Type B pancreatic cell (in vitro differentiated cells): ENCODE data around the gene OR2T10. TPM values are rescaled to one million over a fixed set of nuclear protein-coding genes. Genes with fewer than 3 reads are reported as not detected.

ENCODE experiments used
- DNase-seq: peaks from one replicate; pipeline ENCODE4 v3.0.0; 2021; ENCODE audit warnings: mixed read lengths; ENCODE audit not compliant: unreplicated experiment; ENCODE audit errors: extremely low spot score
- H3K27ac Mint-ChIP-seq: 2 replicates; pipeline ENCODE4 v1.8.0; 2021; ENCODE audit warnings: mild to moderate bottlenecking, mixed read lengths
- H3K27me3 Mint-ChIP-seq: 2 replicates; pipeline ENCODE4 v1.8.0; 2021; ENCODE audit warnings: mixed read lengths
- H3K36me3 Mint-ChIP-seq: 2 replicates; pipeline ENCODE4 v1.8.0; 2021; ENCODE audit warnings: mixed read lengths
- H3K4me1 Mint-ChIP-seq: one replicate; pipeline ENCODE4 v1.8.0; 2021; ENCODE audit warnings: mixed read lengths; ENCODE audit not compliant: unreplicated experiment
- H3K4me3 Mint-ChIP-seq: 2 replicates; pipeline ENCODE4 v1.8.0; 2021; ENCODE audit warnings: mild to moderate bottlenecking, mixed read lengths
- H3K9me3 Mint-ChIP-seq: 2 replicates; pipeline ENCODE4 v1.8.0; 2021; ENCODE audit warnings: mixed read lengths
- total RNA-seq: library from RNA; stranded (reverse); gene quantifications from 2 replicates; pipeline ENCODE4 v1.2.1, GENCODE V29; 2021; ENCODE audit warnings: low replicate concordance
- TF ChIP-seq, protein P1 (sequence below): fragments of 200-600 bp; sonication (generic); conservative IDR thresholded peaks from 2 replicates; pipeline ENCODE4 v1.5.0; 2021; ENCODE audit warnings: antibody characterized with exemption, mild to moderate bottlenecking

The OR2T10 gene
- total RNA-seq, 1 donor from 2014 or later, result not detected

GRCh38 chr1:248599396-248599795 is 1.9 kb upstream of the OR2T10 start:
- H3K4me3 Mint-ChIP-seq, result no peak overlapping the region
- no peaks in the 10 kb centered on the region for H3K9me3 Mint-ChIP-seq
- no peaks in the 10 kb centered on the region for H3K4me1 Mint-ChIP-seq

DNA sequence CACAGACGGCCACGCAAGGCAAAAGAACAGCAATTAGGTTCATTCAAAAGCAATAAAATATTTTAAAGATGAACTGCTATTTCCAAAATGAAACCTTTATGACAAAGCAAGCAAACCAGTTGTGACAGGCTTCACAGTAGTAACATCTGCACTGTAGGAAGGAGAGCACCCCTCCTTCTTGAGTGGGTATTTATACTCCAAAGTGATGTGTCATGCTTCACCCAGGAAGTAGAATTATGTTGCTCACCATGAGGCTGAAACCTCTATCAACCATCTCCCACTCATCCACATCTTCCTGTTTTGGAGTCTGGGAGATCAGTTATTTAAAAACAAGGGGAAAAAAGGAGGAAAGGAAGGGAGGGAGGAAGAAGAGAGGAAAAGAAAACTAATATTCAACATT is 885 bp downstream of the OR2T10 start:
- TF ChIP-seq, protein P1, sequence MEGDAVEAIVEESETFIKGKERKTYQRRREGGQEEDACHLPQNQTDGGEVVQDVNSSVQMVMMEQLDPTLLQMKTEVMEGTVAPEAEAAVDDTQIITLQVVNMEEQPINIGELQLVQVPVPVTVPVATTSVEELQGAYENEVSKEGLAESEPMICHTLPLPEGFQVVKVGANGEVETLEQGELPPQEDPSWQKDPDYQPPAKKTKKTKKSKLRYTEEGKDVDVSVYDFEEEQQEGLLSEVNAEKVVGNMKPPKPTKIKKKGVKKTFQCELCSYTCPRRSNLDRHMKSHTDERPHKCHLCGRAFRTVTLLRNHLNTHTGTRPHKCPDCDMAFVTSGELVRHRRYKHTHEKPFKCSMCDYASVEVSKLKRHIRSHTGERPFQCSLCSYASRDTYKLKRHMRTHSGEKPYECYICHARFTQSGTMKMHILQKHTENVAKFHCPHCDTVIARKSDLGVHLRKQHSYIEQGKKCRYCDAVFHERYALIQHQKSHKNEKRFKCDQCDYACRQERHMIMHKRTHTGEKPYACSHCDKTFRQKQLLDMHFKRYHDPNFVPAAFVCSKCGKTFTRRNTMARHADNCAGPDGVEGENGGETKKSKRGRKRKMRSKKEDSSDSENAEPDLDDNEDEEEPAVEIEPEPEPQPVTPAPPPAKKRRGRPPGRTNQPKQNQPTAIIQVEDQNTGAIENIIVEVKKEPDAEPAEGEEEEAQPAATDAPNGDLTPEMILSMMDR, result no peak
- no peak overlapping the region for H3K4me3 Mint-ChIP-seq
- peaks cover 8% of the 10 kb centered on the region for H3K9me3 Mint-ChIP-seq
- no peaks in the 10 kb centered on the region for H3K36me3 Mint-ChIP-seq
- H3K27ac Mint-ChIP-seq, result no peak overlapping the region
- no peak for DNase-seq
- no peaks in the 10 kb centered on the region for H3K27me3 Mint-ChIP-seq
- no peaks in the 10 kb centered on the region for H3K4me1 Mint-ChIP-seq

More at GRCh38 chr1:248599396-248599795, 1.9 kb upstream of the OR2T10 start:
- TF ChIP-seq, protein P1, result no peak
- no peak overlapping the region for H3K27ac Mint-ChIP-seq
- H3K36me3 Mint-ChIP-seq, result no peaks in the 10 kb centered on the region
- H3K27me3 Mint-ChIP-seq, result no peaks in the 10 kb centered on the region
- no peak for DNase-seq

DNA sequence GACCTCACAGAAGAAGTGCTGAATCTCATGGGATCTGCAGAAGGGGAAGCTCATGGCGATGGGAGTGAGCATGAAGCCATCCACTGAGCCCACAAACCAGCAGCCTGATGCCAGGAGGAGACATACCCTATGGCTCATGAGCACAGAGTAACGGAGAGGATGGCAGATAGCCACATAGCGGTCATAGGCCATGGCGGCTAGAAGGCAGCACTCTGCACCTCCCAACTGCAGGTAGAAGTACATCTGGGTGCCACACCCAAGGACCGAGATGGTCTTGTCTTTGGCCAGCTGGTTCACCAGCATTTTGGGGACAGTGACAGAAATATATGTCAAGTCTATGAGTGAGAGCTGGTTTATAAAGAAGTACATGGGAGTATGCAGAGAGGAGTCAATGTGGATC is 4.3 kb downstream of the OR2T10 start:
- TF ChIP-seq, protein P1, result no peak
- no peaks in the 10 kb centered on the region for H3K27me3 Mint-ChIP-seq
- H3K9me3 Mint-ChIP-seq, result peaks cover 14% of the 10 kb centered on the region
- no peak for DNase-seq
- no peaks in the 10 kb centered on the region for H3K36me3 Mint-ChIP-seq
- no peak overlapping the region for H3K27ac Mint-ChIP-seq
- H3K4me3 Mint-ChIP-seq, result no peak overlapping the region
- H3K4me1 Mint-ChIP-seq, result no peaks in the 10 kb centered on the region

GRCh38 chr1:248592655-248593054 is 4.8 kb downstream of the OR2T10 start:
- Mint-ChIP-seq H3K36me3 (no peaks in the 10 kb centered on the region), H3K9me3 (peaks cover 14% of the 10 kb centered on the region), H3K4me1 (no peaks in the 10 kb centered on the region), H3K4me3 (no peak overlapping the region), H3K27ac (no peak overlapping the region), H3K27me3 (no peaks in the 10 kb centered on the region)
- no peak for DNase-seq
- TF ChIP-seq, protein P1, result no peak

GRCh38 chr1:248590055-248590454 is 7.4 kb downstream of the OR2T10 start:
- H3K36me3 Mint-ChIP-seq, result no peaks in the 10 kb centered on the region
- DNase-seq, result no peak
- no peaks in the 10 kb centered on the region for H3K4me1 Mint-ChIP-seq
- no peaks in the 10 kb centered on the region for H3K27me3 Mint-ChIP-seq
- peaks cover 14% of the 10 kb centered on the region for H3K9me3 Mint-ChIP-seq
- TF ChIP-seq, protein P1, result no peak
- no peak overlapping the region for H3K4me3 Mint-ChIP-seq
- H3K27ac Mint-ChIP-seq, result no peak overlapping the region

DNA sequence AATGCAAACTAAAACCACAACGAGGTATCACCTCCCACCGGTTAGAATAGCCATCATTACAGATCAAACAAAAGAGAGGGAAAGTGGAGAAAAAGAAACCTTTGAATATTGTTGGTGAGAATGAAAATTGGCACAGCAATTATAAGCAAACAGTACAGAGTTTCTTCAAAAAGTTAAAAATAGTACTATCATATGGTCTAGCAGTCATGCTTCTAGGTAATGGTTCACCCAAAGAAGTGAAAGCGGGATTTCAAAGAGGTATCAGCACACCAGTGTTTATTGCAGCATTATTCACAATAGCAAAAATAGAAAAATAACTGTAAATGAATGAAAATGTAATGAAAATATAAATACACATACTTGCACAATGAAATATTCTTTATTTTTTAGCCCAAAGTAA is 8.2 kb downstream of the OR2T10 start:
- TF ChIP-seq, protein P1, result no peak
- Mint-ChIP-seq H3K4me3 (no peak overlapping the region), H3K9me3 (peaks cover 14% of the 10 kb centered on the region), H3K27me3 (no peaks in the 10 kb centered on the region), H3K4me1 (no peaks in the 10 kb centered on the region), H3K27ac (no peak overlapping the region), H3K36me3 (no peaks in the 10 kb centered on the region)
- no peak for DNase-seq
